NCI-H526 treated with DMSO at 0.1 percent for 48 hours (cell line): ENCODE data around the gene INAFM1.
"Not testable (repeated sequence)": the region's sequence is repeated elsewhere in the genome, so short reads cannot be mapped to it uniquely, and the experiment has no call there.

Source experiments
- DNase-seq: peaks from one replicate; lab custom pipeline; 2025; lab: John Stamatoyannopoulos, UW

INAFM1 gene

GRCh38 chr19:47268028-47268427, 6.7 kb upstream of the INAFM1 start:
- DNase-seq = no peak

DNA sequence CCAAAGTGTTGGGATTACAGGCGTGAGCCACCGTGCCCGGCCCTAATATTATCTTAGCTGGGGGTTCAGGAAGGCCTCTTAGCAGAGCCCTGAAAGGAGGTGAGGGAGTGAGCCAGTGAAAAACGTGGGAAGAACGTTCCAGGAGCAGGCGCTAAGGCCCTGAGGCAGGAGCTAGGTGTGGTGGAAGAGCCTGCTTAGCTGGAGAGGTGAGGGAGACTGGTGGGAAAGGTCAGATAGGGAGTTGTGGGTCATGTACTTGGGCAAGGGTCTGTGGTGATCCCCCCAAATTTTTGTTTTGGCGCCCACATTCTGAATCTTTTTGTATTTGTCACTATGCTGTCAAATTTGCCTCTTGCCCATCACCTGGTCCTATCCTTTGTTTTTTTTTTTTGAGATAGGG, 5.1 kb upstream of the INAFM1 start:
- no peak for DNase-seq

DNA sequence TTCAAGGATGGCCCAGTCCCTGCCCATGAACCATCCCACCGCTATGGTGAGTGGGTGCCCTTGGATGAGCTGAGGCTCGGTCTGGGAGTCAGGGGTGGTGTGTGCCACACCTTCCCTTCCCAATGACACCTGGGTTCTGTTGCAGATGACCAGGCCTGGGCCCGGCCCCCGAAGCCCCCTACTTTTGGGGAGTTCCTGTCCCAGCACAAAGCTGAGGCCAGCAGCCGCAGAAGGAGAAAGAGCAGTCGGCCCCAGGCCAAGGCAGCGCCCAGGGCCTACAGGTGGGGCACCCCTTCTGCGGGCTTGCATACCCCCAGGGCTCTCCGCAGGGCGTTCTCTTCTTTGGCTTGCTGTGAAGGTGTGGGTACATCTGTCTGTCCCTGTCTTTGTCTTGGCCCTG, 4.3 kb upstream of the INAFM1 start:
- DNase-seq = no peak

- no peak for DNase-seq
Observed at GRCh38 chr19:47271949-47272348, 2.7 kb upstream of the INAFM1 start.

DNA sequence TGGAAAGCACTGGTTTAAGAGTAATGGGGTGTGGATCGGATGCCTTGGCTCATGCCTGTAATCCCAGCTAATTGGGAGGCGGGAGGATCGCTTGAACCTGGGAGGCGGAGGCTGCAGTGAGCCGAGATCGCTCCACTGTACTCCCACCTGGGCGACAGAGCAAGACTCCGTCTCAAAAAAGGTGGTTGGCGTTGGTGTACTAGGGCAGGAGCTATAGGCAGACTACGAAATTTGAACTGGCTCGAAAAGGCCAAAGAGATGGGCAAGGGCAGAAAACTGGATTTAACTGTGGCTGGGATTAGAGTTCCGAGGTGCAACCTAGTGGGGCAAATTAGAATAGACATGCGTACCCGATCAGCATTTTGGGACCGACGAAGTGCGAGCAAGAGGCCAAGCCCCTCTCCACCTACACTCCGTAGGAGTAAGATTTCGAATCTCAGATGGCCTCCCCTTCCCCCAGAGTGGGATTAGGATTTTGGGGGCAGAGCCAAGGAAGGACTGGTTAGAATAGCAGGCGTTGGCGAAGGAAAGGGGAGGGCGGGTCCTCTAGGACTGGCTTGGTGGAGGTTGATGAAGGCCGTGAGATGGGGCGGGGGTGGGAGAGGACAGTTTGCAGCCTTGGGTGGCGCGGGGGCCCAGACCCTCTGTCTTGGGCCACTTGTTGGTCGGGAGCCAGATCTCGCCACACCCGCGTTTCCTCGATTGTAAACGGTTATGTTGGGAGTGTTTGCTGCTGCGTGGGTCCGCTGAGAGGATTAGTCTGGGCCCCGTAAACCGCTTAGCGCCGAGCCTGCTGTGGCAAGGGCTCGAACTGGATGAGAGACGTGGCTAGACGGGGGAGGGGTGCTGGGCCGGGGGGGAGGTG, 2.0 kb upstream of the INAFM1 start:
- DNase-seq = no peak

GRCh38 chr19:47273313-47274070, 1.2 kb upstream of the INAFM1 start:
- peak; percentile 75 for DNase-seq

DNA sequence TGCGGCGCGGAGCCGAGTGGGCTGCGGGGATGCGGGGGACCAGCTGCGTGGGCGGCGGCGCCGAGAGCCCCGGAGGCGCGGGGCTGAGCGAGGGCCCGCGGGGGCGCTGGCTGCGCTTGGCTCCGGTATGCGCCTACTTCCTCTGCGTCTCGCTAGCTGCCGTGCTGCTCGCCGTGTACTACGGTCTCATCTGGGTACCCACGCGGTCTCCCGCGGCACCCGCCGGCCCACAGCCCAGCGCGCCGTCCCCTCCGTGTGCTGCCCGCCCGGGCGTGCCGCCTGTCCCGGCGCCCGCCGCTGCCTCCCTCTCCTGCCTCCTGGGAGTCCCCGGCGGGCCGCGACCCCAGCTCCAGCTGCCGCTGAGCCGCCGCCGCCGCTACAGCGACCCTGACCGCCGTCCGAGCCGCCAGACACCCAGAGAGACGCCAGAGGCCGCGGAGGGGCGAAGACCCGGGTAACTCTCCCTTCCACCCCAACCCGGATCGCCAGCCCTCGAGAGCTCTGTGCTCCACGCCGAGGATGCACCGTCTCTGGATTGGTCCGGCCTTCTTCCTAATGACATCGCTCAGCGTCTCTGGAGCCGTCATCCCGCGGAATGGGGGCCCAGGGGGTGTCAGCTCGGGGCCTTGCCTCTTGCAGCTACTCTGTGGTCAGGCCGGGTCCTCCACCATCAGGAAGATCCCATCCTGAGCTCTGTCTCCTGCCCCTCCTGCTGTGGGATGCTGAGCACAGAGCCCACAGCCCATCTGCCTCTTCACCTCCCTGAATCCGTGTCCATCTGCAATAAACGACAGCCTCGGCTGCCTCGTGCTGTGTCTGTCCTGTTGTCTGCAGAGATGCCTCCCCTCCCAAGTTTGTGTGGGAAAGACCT, 441 bp downstream of the INAFM1 start:
- DNase-seq = no peak

DNA sequence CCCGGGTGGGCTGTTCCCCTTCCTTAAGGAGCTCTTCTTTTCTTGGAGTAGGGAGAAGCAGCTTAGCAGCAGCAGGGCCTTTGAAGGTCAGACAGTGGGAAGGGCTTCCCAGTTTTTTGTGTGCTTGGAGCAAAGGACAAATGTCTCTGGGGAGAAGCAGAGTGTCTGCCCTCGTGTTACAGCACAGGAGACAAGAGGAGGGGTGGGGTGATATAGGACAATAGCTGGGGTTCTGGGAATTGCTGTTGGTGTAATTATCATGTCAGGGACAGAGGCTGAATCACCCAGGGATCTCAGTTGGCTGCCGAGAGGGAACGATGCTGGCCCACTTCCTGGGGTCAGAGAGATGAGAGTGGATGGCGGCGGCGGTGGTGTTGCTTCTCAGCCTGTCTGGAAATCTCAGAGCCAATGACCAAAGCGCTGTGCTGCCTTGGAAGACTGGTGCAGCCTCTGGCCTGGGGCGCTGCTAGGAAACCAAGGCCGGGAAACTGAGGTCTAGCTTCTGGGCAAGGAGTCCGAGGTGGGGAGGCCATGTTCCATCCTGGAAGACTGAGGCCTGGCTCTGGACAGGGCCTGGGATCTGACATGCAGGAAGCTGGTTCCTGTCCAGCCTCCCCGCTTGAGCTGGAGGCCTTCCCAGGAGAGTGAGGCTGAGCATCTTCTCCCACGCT, 1.2 kb downstream of the INAFM1 start:
- no peak for DNase-seq

GRCh38 chr19:47276513-47276912, 1.8 kb downstream of the INAFM1 start:
- not testable (repeated sequence) for DNase-seq

DNA sequence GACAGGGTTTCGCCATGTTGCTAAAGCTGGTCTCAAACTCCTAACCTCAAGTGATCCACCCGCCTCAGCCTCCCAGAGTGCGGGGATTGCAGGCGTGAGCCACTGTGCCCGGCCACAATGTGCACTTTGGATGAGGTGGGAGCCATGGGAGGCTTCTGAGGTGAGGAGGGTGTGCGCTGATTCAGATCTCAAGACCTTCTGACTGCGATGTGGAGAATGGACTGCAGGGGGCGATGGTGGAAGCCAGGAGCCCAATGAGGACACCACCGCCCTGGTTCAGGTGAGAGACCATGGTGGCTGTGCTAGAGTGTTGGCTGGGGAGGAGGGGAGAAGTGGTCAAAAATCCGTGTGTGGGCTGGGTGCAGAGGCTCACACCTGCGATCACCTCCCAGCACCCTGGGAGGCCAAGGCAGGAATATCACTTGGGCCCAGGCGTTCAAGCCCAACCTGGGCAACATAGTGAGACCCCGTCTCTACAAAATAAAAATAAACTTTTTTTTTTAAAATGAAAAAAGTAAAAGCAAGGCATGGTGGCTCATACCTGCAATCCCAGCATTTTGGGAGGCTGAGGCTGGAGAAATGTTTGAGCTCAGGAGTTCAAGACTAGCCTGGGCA, 5.6 kb downstream of the INAFM1 start:
- DNase-seq = no peak

DNA sequence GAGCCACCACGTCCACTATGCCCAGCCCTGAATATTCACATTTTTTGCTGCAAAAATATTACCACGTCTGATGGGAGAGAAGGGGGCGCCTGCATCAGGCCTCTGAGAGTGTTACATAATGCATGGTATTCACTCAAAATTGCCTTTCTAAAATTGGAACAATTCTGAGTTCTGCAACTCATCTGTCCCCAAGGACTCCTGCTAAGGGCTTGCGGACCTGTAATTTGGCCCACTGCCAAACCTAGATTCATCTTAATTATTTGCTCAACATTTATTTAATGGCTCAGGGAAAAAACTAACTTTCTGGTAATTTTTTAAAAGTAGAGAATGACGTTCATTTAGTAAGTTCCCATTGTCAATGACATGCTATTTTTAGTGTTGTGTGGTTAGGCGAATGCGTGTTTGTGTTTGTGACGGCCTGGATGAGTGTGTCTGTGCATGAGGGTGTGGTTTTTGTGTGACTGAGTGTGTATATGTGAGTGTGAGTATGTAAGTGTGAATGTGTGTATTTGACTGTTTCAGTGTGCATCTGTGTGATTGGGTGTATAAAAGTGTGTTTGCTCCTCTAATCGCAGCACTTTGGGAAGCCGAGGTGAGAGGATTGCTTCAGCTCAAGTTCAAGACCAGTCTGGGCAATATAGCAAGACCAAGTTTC, 8.8 kb downstream of the INAFM1 start:
- DNase-seq = no peak

DNA sequence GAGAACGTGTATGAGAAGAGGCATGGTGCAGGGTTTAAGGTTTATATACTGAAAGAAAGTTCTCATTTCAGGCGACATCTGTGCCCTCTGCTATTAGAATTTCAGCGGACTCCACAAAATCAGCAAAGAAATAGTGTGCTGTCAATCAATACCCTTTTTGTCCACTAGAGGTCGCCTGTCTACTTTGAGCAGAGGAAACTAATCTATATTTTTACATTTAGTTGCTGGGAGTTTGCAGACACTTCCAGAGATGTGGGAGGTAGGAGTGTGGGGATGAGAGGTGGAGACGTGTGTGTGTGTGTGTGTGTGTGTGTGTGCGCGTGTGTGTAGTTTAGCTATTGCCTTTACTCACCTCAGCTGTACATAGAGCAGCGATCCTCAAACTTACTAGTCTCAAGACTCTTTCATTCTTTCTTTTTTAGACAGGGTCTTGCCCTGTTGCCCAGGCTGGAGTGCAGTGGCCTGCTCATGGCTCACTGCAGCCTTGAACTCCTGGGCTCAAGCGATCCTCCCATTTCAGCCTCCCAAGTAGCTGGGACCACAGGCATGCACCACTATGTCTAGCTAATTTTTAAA, 9.7 kb downstream of the INAFM1 start:
- peak; percentile 55 for DNase-seq

DNA sequence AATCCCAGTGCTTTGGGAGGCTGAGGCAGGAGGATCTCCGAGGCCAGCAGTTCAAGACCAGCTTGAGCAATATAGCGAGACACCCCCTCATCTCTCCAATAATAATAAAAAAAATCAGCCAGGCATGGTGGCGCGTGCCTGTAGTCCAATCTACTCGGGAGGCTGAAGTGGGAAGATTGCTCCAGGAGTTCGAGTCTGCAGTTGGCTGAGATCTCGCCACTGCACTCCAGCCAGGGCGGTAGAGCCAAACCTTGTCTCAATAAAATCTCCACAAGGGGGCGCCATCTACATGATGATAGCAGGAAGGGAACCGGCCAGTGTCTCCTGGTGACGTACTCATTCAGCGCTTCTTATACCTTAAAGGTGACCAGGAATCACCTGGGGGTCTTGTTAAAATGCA, 21.4 kb downstream of the INAFM1 start:
- peak; percentile 61 for DNase-seq

DNA sequence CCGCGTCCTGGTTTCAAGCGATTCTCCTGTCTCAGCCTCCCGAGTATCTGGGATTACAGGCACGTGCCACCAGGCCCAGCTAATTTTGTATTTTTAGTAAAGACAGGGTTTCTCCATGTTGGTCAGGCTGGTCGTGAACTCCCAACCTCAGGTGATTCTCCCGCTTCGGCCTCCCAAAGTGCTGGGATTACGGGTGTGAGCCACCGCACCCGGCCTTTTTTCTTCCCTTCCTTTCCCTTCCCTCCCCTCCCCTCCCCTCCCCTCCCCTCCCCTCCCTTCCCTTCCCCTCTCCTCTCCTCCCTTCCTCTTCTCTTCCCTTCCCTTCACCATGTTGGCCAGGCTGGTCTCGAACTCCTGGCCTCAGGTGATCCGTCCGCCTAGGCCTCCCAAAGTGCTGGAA, 26.2 kb downstream of the INAFM1 start:
- DNase-seq = not testable (repeated sequence)

DNA sequence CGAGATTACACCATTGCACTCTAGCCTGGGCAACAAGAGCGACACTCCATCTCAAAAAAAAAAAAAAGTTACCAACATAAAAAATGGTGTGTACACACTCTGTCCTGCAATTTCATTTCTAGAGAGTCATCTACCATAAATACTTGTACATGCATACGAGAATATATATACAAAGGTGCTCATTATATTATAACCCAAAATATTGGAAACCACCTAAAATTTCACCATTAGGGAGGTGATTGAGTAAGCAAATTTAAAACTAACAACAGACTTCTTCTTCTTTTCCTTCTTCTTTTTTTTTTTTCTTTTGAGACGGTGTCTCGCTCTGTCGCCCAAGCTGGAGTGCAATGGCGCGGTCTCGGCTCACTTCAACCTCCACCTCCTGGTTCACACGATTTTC, 27.6 kb downstream of the INAFM1 start:
- DNase-seq = no peak

DNA sequence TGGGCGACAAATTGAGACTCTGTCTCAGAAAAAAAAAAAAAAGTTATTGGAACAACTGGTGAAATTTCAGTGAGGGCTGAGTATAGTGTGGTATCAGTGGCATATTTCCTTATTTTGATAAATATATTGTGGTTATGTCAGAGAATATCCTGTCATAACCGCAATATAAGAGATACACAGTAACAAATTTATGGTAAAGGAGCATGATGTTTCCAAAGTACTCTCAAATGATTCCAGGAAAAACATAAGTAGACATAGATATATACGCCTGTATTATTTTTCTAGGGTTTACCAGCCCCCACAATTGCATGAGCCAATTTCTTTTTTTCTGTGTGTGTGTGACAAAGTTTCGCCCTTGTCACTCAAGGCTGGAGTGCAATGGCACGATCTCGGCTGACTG, 29.3 kb downstream of the INAFM1 start:
- no peak for DNase-seq

GRCh38 chr19:47305309-47305751, 30.6 kb downstream of the INAFM1 start:
- DNase-seq = no peak

DNA sequence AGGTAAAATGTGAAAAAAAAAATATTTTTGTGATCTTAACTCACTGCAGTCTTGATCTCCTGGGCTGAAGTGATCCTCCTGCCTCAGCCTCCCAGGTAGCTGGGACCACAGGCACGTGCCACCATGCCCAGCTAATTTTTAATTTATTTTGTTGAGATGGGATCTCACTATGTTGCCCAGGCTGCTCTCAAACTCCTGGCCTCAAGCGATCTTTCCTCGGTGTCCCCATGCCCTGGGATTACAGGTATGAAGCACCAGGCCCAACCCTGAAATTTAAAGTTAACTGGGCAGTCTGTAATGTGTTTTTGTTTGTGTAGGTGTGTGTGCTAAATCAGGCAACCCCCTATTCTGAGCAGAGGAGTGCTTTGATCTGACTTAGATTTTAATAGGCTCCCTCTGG, 31.6 kb downstream of the INAFM1 start:
- DNase-seq = no peak

- DNase-seq = no peak
Observed at GRCh38 chr19:47309038-47309437, 34.4 kb downstream of the INAFM1 start.

- DNase-seq = no peak
Observed at GRCh38 chr19:47309608-47310007, 34.9 kb downstream of the INAFM1 start, which contains the start of gene C5AR1. Gene C5AR1, plus strand, starts transcription at chr19:47309861. Its CDS starts 35 bp downstream, at chr19:47309896.
